Testis (tissue), 2 donors: ENCODE data around the gene CDC25A.

ENCODE experiments used
- CTCF ChIP-seq, 3 experiments: fragments of 450-650 bp in 2 of 3; fragments of 200-600 bp in 1 of 3; sonication (generic) in 1 of 3; IDR thresholded peaks; one replicate each; pipeline ENCODE4 v1.5.1; 2016 to 2019; ENCODE audit warnings: antibody characterized with exemption in 3 of 3, mild to moderate bottlenecking in 2 of 3, moderate library complexity in 1 of 3
- POLR2A ChIP-seq: fragments of 450-650 bp; IDR thresholded peaks from one replicate; pipeline ENCODE4 v1.6.1; 2017; ENCODE audit warnings: antibody characterized with exemption, mild to moderate bottlenecking, moderate library complexity

GRCh38 chr3:48143992-48144391, 44.2 kb downstream of the CDC25A start:
- no peak for TF ChIP-seq CTCF (IDR thresholded peaks at IDR 0.05)
- TF ChIP-seq POLR2A = no peak
